H9 (cell line): ENCODE measurements around the gene WDFY3. TPM values are rescaled to one million over a fixed set of nuclear protein-coding genes. Genes with fewer than 3 reads are reported as not detected.

Experiments used
- DNase-seq: peaks from one replicate; pipeline ENCODE4 v3.0.0-alpha.2; 2017
- H2AFZ ChIP-seq: one replicate; pipeline ENCODE4 v1.6.1; 2013; ENCODE audit warnings: mild to moderate bottlenecking, low read length, control low read depth, moderate library complexity
- H2AK5ac ChIP-seq: 2 replicates; pipeline ENCODE4 v1.6.1; 2013; ENCODE audit warnings: low read length, control low read depth, mixed read lengths; ENCODE audit not compliant: insufficient read length
- H2BK120ac ChIP-seq: one replicate; pipeline ENCODE4 v1.6.1; 2013; ENCODE audit warnings: low read depth, mild to moderate bottlenecking, low read length, control low read depth, inconsistent platforms; ENCODE audit not compliant: poor library complexity, severe bottlenecking
- H2BK12ac ChIP-seq: 2 replicates; pipeline ENCODE4 v1.6.1; 2013; ENCODE audit warnings: low read length, control low read depth, mixed read lengths, low read depth; ENCODE audit not compliant: insufficient read length
- H2BK15ac ChIP-seq: 2 replicates; pipeline ENCODE4 v1.6.1; 2013; ENCODE audit warnings: low read depth, low read length, control low read depth
- H2BK20ac ChIP-seq: one replicate; pipeline ENCODE4 v1.6.1; 2013; ENCODE audit warnings: low read depth, mild to moderate bottlenecking, low read length, control low read depth, inconsistent platforms; ENCODE audit not compliant: poor library complexity, severe bottlenecking
- H2BK5ac ChIP-seq: 2 replicates; pipeline ENCODE4 v1.6.1; 2013; ENCODE audit warnings: low read length, control low read depth, mixed read lengths; ENCODE audit not compliant: insufficient read length
- H3K14ac ChIP-seq: 2 replicates; pipeline ENCODE4 v1.6.1; 2013; ENCODE audit warnings: low read length, control low read depth; ENCODE audit not compliant: insufficient read depth
- H3K18ac ChIP-seq: 2 replicates; pipeline ENCODE4 v1.6.1; 2013; ENCODE audit warnings: low read depth, mild to moderate bottlenecking, mixed read lengths, low read length, control low read depth; ENCODE audit not compliant: insufficient read length
- H3K23ac ChIP-seq: 2 replicates; pipeline ENCODE4 v1.6.1; 2013; ENCODE audit warnings: low read length, control low read depth, mixed read lengths, low read depth; ENCODE audit not compliant: insufficient read length
- H3K23me2 ChIP-seq: 2 replicates; pipeline ENCODE4 v1.6.1; 2013; ENCODE audit warnings: low read depth, mild to moderate bottlenecking, mixed read lengths, low read length, control low read depth; ENCODE audit not compliant: insufficient read length, poor library complexity, severe bottlenecking
- H3K27ac ChIP-seq: 2 replicates; pipeline ENCODE4 v1.5.1; 2013; ENCODE audit warnings: low read length, control low read depth, mixed read lengths, low read depth; ENCODE audit not compliant: insufficient read length
- H3K27me3 ChIP-seq: 2 replicates; pipeline ENCODE4 v1.6.1; 2013; ENCODE audit warnings: low read length, control low read depth, inconsistent platforms; ENCODE audit not compliant: insufficient read depth
- H3K4ac ChIP-seq: 2 replicates; pipeline ENCODE4 v1.6.1; 2013; ENCODE audit warnings: low read depth, mild to moderate bottlenecking, control low read depth, inconsistent platforms, low read length, moderate library complexity
- H3K4me1 ChIP-seq: 2 replicates; pipeline ENCODE4 v1.6.1; 2013; ENCODE audit warnings: low read length, control low read depth, inconsistent platforms; ENCODE audit not compliant: insufficient read depth
- H3K4me2 ChIP-seq: 2 replicates; pipeline ENCODE4 v1.6.1; 2013; ENCODE audit warnings: low read length, control low read depth, mixed read lengths; ENCODE audit not compliant: insufficient read length, insufficient read depth
- H3K56ac ChIP-seq: 2 replicates; pipeline ENCODE4 v1.6.1; 2013; ENCODE audit warnings: low read depth, mild to moderate bottlenecking, mixed read lengths, low read length, control low read depth; ENCODE audit not compliant: insufficient read length
- H3K79me1 ChIP-seq: 2 replicates; pipeline ENCODE4 v1.6.1; 2013; ENCODE audit warnings: low read depth, mild to moderate bottlenecking, moderate library complexity, low read length, control low read depth, inconsistent platforms; ENCODE audit not compliant: insufficient read depth, poor library complexity, severe bottlenecking
- H3K79me2 ChIP-seq: 2 replicates; pipeline ENCODE4 v1.6.1; 2013; ENCODE audit warnings: low read length, control low read depth, inconsistent platforms; ENCODE audit not compliant: insufficient read depth
- H3K9ac ChIP-seq: 2 replicates; pipeline ENCODE4 v1.6.1; 2013; ENCODE audit warnings: low read length, control low read depth, mixed read lengths; ENCODE audit not compliant: insufficient read length; ENCODE audit errors: extremely low read depth
- H3K9me3 ChIP-seq: one replicate; pipeline ENCODE4 v1.6.1; 2013; ENCODE audit warnings: low read depth, low read length, inconsistent platforms; ENCODE audit not compliant: control insufficient read depth
- H3T11ph ChIP-seq: one replicate; pipeline ENCODE4 v1.6.1; 2013; ENCODE audit warnings: mild to moderate bottlenecking, low read length, control low read depth, inconsistent platforms
- H4K20me1 ChIP-seq: one replicate; pipeline ENCODE4 v1.6.1; 2013; ENCODE audit not compliant: control insufficient read depth, insufficient read length, insufficient read depth
- H4K5ac ChIP-seq: 2 replicates; pipeline ENCODE4 v1.6.1; 2013; ENCODE audit warnings: low read depth, mild to moderate bottlenecking, mixed read lengths, low read length, control low read depth; ENCODE audit not compliant: insufficient read length
- H4K8ac ChIP-seq: replicated peaks from 2 replicates; pipeline ENCODE4 v1.6.1; 2013; ENCODE audit warnings: low read length, control low read depth, mixed read lengths, low read depth; ENCODE audit not compliant: insufficient read length
- H4K91ac ChIP-seq: 2 replicates; pipeline ENCODE4 v1.6.1; 2013; ENCODE audit warnings: low read depth, mild to moderate bottlenecking, moderate library complexity, mixed read lengths, low read length, control low read depth; ENCODE audit not compliant: insufficient read length
- H3K27ac Mint-ChIP-seq, 3 experiments: 2 replicates in 2 of 3; 3 replicates in 1 of 3; pipeline ENCODE4 v1.8.0; 2020 to 2021; ENCODE audit warnings: mixed read lengths in 3 of 3, mild to moderate bottlenecking in 1 of 3, moderate library complexity in 1 of 3
- H3K27me3 Mint-ChIP-seq: 2 replicates; pipeline ENCODE4 v1.8.0; 2021; ENCODE audit warnings: low read depth, mild to moderate bottlenecking, moderate library complexity, mixed read lengths
- H3K36me3 Mint-ChIP-seq, 3 experiments: 2 replicates in 2 of 3; 3 replicates in 1 of 3; pipeline ENCODE4 v1.8.0; 2020 to 2021; ENCODE audit warnings: low read depth in 3 of 3, mixed read lengths in 3 of 3; ENCODE audit not compliant: insufficient read depth in 1 of 3
- H3K4me1 Mint-ChIP-seq, 2 experiments: 2 replicates each; pipeline ENCODE4 v1.8.0; 2020; ENCODE audit warnings: mixed read lengths in 2 of 2
- H3K4me3 Mint-ChIP-seq, 2 experiments: 2 replicates in 1 of 2; 3 replicates in 1 of 2; pipeline ENCODE4 v1.8.0; 2020 to 2021; ENCODE audit warnings: mild to moderate bottlenecking in 2 of 2, mixed read lengths in 2 of 2, moderate library complexity in 1 of 2
- H3K9me3 Mint-ChIP-seq, 2 experiments: 2 replicates in 1 of 2; 3 replicates in 1 of 2; pipeline ENCODE4 v1.8.0; 2020; ENCODE audit warnings: mild to moderate bottlenecking in 2 of 2, mixed read lengths in 2 of 2, moderate library complexity in 1 of 2
- WGBS: extraction: QIAGEN DNeasy Blood & Tissue Kit; methylation state at CpG from one replicate; pipeline ENCODE4 v1.1.7; 2013; ENCODE audit warnings: missing lambda C conversion rate, low lambda C conversion rate, mixed read lengths; ENCODE audit not compliant: insufficient read length; ENCODE audit errors: extremely low coverage; 5-methylcytosine and 5-hydroxymethylcytosine counted together
- total RNA-seq: library from RNA; stranded (reverse); gene quantifications from 2 replicates; pipeline ENCODE4 v1.2.1, GENCODE V29; 2021
- TF ChIP-seq, protein P1 (sequence below): fragments of 200-600 bp; sonication (generic); conservative IDR thresholded peaks from 3 replicates; pipeline ENCODE4 v1.8.0; 2021; ENCODE audit warnings: antibody characterized with exemption, mild to moderate bottlenecking

WDFY3 gene
- total RNA-seq, 1 experiment from 2014 or later: 54.6 TPM

DNA sequence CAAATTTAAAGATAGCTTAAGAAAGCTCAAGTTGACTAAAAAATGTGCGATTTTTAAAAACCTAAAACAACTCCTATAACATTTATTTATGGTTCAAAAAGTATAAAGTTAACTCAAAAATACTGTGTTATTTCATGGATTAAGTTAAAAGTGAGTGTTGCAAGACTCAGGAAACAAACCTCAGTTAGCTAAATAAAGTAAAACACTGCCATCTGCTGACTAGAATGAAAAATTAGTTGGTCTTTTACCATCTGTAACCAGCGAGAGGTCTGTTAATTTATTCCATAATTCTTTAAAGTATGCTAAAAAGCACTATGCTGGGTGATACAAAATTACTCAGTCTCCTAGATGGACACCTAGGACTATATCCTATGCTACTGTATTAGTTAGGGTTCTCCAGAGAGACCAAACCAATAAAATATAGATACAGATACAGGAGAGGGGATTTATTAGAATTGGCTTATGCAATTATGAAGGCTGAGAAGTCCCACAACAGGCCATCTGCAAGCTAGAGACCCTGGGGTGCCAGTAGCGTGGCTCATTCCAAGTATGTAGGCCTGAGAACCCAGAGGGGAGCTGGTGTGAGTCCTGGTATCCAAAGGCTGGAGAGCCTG, 4.9 kb upstream of the WDFY3 start:
- no peak overlapping the region for H4K5ac ChIP-seq
- H3K27me3 Mint-ChIP-seq: no peaks in the 10 kb centered on the region
- H3K27me3 ChIP-seq: no peaks in the 10 kb centered on the region
- H3K56ac ChIP-seq: no peak overlapping the region
- no peak overlapping the region for H3K23ac ChIP-seq
- H2BK20ac ChIP-seq: no peak overlapping the region
- H3K9ac ChIP-seq: no peak overlapping the region
- no peak overlapping the region for H3K4me3 Mint-ChIP-seq
- peaks cover 0 to 2% of the 10 kb centered on the region in 2 experiments; a peak in 1 of 5 replicates for H3K9me3 Mint-ChIP-seq
- H3K27ac ChIP-seq: no peak overlapping the region
- H3K79me2 ChIP-seq: no peaks in the 10 kb centered on the region
- TF ChIP-seq, protein P1, sequence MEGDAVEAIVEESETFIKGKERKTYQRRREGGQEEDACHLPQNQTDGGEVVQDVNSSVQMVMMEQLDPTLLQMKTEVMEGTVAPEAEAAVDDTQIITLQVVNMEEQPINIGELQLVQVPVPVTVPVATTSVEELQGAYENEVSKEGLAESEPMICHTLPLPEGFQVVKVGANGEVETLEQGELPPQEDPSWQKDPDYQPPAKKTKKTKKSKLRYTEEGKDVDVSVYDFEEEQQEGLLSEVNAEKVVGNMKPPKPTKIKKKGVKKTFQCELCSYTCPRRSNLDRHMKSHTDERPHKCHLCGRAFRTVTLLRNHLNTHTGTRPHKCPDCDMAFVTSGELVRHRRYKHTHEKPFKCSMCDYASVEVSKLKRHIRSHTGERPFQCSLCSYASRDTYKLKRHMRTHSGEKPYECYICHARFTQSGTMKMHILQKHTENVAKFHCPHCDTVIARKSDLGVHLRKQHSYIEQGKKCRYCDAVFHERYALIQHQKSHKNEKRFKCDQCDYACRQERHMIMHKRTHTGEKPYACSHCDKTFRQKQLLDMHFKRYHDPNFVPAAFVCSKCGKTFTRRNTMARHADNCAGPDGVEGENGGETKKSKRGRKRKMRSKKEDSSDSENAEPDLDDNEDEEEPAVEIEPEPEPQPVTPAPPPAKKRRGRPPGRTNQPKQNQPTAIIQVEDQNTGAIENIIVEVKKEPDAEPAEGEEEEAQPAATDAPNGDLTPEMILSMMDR: peak; percentile 76
- H3K4me2 ChIP-seq: no peak overlapping the region
- no peak overlapping the region for H3K14ac ChIP-seq
- H2BK12ac ChIP-seq: no peak overlapping the region
- no peak overlapping the region for H3K27ac Mint-ChIP-seq
- H2BK5ac ChIP-seq: no peak overlapping the region
- H2BK120ac ChIP-seq: no peak overlapping the region
- H3K9me3 ChIP-seq: no peaks in the 10 kb centered on the region
- peaks cover 19 to 29% of the 10 kb centered on the region in 2 experiments for H3K4me1 Mint-ChIP-seq
- H4K20me1 ChIP-seq: no peaks in the 10 kb centered on the region
- no peak overlapping the region for H4K91ac ChIP-seq
- H3K36me3 Mint-ChIP-seq: no peaks in the 10 kb centered on the region; a peak in 1 of 7 replicates
- WGBS: no CpG with 5 or more reads among the region's 3 CpGs
- no peak overlapping the region for H2BK15ac ChIP-seq
- peaks cover 6% of the 10 kb centered on the region for H3K23me2 ChIP-seq
- no peak overlapping the region for H3K18ac ChIP-seq
- no peak overlapping the region for H2AFZ ChIP-seq
- no peaks in the 10 kb centered on the region for H3K79me1 ChIP-seq
- no peak overlapping the region for H3T11ph ChIP-seq
- H2AK5ac ChIP-seq: no peak overlapping the region
- no peaks in the 10 kb centered on the region for H3K4me1 ChIP-seq
- DNase-seq: no peak
- no peak overlapping the region for H4K8ac ChIP-seq
- H3K4ac ChIP-seq: no peak overlapping the region
